WTC11 (cell line): Measurements from ENCODE around the gene ZFAND3.

ENCODE experiments used
- CTCF ChIP-seq: fragments of 200-600 bp; IDR thresholded peaks from 2 replicates; pipeline ENCODE4 v1.8.0; 2022; ENCODE audit warnings: antibody characterized with exemption
- NFYB ChIP-seq: sonication (generic); formaldehyde crosslinking; conservative IDR thresholded peaks from 2 replicates; pipeline ENCODE4 v1.8.0; 2022; ENCODE audit warnings: low read depth, missing genetic modification reagents
- RELA ChIP-seq: sonication (generic); formaldehyde crosslinking; IDR thresholded peaks from 2 replicates; pipeline ENCODE4 v1.8.1; 2022; ENCODE audit warnings: missing genetic modification reagents, mild to moderate bottlenecking, borderline replicate concordance
- SP1 ChIP-seq: sonication (generic); formaldehyde crosslinking; conservative IDR thresholded peaks from 2 replicates; pipeline ENCODE4 v1.8.1; 2022; ENCODE audit warnings: missing genetic modification reagents
- STAT6 ChIP-seq: sonication (generic); formaldehyde crosslinking; conservative IDR thresholded peaks from 2 replicates; pipeline ENCODE4 v1.8.1; 2023; ENCODE audit warnings: mild to moderate bottlenecking, low read depth, missing genetic modification reagents, moderate library complexity
- TEAD4 ChIP-seq: sonication (generic); formaldehyde crosslinking; IDR thresholded peaks from 2 replicates; pipeline ENCODE4 v1.8.0; 2022; ENCODE audit warnings: mild to moderate bottlenecking, missing genetic modification reagents

GRCh38 chr6:38103921-38104320 is 284.4 kb downstream of the ZFAND3 start:
- TF ChIP-seq NFYB (CRISPR knock-in tag) (no peak), CTCF (no peak), STAT6 (no peak), SP1 (CRISPR knock-in tag) (no peak), TEAD4 (CRISPR knock-in tag) (no peak), RELA (CRISPR knock-in tag) (no peak)
